ENCODE results near the gene VPS39.

VPS39 gene

DNA sequence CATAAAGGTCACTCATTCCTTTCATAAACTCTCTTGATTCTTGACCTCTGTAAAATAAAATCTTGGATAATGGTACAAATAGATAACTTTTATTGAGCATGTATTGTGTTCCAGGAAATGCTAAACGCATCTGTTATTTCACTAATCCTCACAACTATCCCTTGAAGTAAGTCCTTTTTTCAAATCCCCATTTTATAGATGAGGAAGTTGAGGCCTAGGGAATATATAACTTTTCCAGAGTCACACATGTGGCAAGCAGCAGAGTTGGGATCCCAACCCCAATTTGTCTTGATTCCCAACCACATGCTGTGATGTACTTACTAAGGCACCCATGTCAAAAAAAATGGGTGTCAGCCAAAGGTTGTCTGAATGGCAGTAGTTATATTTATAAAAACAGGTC is 6.3 kb downstream of the VPS39 start:
- DNase-seq (ENCODE audit: low spot score), result no peak

DNA sequence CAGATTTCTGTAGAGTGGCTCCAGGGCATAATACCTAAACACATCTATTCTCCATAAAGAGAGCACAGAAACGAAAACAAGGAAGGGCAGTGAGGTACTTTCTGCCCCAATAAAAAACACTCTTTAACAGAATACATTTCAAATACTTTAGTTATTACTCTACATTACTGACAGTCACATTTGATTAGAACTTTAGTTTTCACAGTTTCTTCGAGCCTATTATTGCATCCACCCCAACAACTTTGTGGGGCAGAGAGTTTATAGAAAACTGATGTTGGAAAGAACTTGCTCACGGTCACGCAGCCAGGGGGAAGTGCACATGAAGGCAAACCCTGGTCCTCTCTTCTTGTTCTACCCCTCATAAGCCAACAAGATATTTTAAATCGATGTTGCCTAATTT is 9.0 kb downstream of the VPS39 start:
- no peak for DNase-seq (ENCODE audit: low spot score)

DNA sequence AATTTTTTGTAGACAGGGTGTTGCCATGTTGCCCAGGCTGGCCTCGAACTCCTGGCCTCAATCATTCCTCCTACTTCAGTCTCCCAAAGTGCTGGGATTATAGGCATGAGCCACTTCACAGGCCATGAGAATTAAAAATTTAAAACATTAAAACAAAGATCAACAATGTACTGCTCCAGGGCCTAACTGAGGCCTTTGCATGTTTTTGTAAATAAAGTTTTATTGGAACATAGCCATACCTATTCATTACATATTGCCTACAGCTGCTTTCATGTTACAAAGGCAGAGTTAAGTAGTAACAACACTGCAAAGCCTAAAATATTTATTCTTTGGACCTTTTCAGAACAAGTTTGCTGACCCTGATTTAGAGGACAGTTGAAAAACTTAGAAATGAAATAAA is 9.6 kb downstream of the VPS39 start:
- no peak for DNase-seq (ENCODE audit: low spot score)

- DNase-seq (ENCODE audit: low spot score), result peak; percentile 19
These were observed 13.6 kb downstream of the VPS39 start for GRCh38 chr15:42194513-42194912.

- no peak for DNase-seq (ENCODE audit: low spot score)
These were observed 14.7 kb downstream of the VPS39 start for GRCh38 chr15:42193383-42193782.

DNA sequence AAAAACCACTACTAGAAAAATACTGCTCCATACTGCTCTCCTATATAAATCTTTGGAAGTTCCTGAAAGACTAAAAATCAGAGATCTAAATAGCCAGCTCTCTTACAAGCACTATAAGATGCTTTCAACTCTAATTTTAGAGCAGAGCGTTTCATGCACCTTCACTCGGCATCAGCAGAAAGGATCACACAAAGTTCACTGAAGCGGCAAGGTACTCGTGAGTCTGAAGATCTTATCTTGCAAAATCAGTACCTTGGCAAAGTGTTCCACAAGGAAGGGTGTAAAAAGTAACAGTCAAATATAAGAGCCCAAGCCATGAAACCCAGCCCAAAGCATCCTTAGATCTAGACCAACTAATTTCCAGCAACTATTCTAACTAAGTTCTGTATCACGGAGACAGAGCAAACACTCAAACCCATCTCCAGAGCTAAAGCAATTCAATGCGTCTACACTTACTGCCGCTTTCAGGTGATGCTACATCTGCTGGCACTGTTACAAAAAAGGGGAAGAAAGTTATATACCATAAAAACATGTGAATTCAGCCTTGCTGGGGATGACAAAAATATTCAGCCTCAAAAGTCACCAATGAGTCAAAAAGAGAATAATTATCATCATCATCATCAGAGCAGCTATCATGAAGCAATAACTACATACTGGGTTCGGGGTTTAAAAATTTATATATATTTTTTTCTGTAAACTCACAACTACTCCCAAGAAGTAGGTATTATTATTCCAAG is 16.3 kb downstream of the VPS39 start:
- DNase-seq (ENCODE audit: low spot score), result no peak

- DNase-seq (ENCODE audit: low spot score), result no peak
These were observed 17.7 kb downstream of the VPS39 start for GRCh38 chr15:42190370-42190769.

DNA sequence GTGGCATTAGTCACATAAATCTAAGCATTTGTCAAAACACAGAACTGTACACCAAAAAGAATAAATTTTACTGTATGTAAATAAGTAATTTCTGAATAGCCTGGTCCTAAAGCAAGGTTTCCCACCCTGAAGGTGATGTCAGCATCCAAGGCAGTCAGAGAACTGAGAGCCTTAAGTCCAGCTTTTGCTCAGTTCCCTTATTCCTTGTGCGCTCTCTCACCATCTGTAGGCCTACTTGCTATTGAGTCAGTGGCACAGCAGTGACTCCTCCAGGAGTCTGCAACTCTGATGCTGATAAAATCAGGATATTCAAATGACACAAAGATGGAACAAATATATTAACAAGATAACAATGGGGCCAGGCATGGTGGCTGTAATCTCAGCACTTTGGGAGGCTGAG is 22.3 kb downstream of the VPS39 start:
- DNase-seq (ENCODE audit: low spot score), result no peak

DNA sequence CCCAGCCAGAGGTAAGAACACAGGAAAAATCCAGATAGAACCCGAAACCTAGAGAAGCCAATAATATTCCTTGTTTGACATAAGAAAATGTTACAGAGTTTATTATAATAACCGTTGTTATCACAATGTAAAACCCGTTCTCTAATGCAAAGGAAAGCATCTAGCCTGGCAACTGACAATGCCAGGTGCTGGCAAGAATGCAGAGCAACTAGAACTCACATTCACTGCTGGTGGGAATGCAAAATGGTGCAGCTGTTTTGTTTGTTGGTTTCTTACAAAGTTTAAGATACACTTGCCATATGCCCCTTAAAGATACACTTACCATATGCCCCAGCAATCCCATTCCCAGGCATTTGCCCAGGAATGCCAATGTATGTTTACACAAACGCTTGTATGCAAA is 23.4 kb downstream of the VPS39 start:
- no peak for DNase-seq (ENCODE audit: low spot score)

DNA sequence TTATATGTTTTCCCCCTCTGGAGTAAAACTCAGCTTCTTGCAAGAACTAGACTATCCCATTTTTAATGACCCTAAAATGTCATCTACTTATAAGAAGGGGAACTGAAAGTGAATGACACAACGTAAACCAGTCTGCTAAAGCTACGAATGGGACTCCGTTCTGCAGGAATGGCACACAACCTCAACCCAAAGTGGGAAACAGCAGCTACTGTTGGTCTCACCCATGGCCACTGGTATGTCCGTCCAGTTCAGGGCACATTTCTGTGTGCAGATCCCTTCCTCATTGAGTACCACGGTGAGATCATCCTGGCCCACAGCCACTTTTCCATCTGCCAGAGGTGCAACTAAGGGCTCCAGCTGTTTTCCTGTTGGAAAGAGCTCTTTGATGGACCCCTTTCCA is 23.8 kb downstream of the VPS39 start:
- no peak for DNase-seq (ENCODE audit: low spot score)

DNA sequence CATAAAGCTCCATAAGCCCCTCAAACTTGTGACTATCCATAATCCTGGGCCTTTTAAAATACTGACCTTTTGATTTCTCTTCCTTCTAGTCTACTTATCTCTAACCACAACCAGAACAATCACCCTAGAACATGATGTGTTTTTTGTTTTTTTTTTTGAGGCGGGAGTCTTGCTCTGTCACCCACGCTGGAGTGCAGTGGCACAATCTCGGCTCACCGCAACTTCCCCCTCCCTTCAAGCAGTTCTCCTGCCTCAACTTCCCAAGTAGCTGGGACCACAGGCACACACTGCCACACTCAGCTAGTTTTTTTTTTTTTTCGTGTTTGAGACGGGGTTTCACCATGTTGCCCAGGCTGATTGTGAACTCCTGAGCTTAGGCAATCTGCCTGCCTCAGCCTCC is 25.1 kb downstream of the VPS39 start:
- DNase-seq (ENCODE audit: low spot score), result no peak

GRCh38 chr15:42182328-42182886 is 25.7 kb downstream of the VPS39 start:
- DNase-seq (ENCODE audit: low spot score), result no peak

DNA sequence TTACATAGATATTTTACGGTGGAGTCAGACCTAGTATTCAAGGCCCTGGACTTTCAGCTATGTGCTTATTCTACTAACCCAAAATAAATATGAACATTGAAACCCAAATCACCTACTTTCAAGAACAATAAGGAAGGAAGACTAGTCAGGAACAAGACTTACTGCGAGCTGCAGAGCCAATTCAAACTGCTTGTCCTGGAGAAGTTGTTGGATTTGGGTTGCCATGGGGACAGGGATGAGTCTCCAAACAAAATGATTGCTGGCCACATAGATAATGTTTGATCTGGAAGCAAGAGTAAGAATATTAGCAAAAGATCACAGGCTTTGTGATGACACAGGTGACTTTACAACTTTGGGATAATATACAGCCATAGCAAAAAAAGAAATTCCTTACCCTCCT is 30.0 kb downstream of the VPS39 start:
- no peak for DNase-seq (ENCODE audit: low spot score)

DNA sequence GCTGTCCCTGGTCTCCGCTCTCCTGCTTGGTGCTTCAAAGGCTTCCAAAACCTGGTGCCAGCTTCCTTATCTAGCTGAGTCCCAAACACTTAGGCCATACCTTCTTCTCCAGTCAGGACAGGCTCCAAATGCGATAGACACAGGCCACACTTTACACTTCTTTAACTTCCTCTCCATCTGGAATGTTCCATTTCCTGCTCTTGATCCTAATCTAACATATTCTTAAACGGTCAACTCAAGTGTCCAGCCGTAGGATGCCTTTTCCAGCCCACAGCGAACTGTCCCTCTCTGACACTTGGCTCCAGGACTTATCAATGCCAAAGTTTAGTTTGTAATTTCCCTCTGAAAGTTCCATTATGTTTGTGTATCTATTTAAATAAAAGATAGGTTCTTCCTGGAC is 32.4 kb downstream of the VPS39 start:
- DNase-seq (ENCODE audit: low spot score), result no peak

- no peak for DNase-seq (ENCODE audit: low spot score)
These were observed 35.6 kb downstream of the VPS39 start for GRCh38 chr15:42172475-42172874.

DNA sequence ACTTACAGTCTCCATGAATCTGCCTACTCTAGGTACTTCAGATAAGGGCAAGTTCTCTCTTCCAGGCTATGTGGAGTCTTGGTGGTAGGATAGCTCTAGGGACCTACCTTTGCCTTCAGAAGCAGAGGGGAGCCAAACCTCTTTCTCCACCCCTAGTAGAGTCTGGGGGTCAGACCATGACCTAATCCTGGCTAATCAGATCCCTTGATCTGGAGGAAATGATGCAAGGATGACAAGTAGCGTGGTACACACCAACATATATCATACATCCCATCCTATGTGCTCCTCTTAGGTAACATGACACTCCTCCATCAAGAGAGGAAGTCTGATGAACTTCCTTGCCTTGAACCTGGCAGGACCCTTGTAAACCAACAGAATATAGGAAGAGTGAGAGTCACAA is 36.3 kb downstream of the VPS39 start:
- DNase-seq (ENCODE audit: low spot score), result no peak

DNA sequence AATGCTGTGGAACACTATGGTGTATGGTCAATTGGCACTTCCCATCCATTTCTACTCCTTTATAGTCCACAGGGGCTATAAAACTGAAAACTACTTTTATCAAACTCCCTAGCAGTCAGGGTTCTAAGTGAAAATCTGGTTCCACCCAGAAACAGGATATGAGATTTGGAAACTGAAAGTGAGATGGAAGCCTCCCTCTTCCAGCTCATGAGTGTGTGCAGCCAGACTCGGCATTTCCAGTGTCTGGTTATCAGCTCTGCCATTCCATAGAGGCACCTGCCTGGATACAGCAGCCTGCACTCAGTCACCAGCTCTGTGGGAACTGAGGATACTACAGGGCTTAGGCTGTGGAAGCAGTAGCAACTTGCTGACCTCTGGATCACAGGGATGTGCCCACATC is 37.0 kb downstream of the VPS39 start:
- no peak for DNase-seq (ENCODE audit: low spot score)

DNA sequence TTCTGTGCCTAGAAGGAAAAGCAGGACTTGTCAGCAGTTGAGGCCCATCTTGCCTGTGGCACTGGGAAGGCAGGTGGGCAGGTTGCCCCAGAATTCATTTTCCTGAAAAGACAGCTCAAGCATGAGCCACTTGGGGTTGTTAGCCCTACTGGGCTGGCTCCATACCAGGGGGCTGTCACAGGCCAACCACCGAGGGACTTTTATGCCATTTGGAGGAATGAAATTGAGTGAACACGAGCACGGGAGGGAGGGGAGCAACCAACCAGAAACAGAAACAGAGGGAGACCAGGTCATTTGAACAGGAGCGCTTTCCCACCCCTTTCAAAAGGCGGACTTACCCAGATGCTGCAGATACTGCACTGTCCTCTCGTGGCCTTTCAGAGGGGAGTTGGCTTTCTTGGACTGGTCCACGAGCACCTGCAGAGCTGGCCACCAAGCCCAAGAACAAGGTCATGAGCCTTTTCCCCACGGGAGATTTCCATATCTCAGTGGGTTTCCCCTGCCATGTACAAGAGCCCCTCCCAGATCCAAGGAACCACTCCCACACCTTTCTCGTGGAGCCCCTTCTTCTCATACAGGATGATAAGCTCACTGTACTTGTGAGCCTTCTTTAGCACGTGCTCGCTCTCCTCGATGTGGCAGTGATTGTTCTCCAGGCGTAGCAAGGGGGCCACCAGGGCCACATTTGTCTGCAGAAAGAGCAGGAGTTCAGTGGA is 41.7 kb downstream of the VPS39 start:
- no peak for DNase-seq (ENCODE audit: low spot score)

DNA sequence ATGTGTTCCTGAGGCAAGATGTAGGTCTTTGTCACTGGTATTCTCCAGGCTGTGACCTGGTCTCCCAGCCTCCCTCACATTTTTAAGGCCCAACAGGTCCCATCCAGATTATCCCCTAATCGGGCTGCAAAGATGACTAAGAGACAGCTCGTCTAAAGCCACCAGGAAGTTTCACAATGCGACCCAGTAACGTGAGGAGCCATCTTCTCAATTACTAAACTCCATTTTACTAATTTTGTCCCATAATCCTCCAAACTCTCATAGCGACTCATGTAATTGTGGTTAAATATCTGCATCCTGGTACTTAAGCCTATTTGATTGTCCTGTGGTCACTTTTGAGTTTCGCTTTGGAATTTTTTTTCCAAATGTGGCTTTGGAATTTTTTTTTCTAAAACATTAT is 43.0 kb downstream of the VPS39 start:
- peak; percentile 38 for DNase-seq (ENCODE audit: low spot score)

DNA sequence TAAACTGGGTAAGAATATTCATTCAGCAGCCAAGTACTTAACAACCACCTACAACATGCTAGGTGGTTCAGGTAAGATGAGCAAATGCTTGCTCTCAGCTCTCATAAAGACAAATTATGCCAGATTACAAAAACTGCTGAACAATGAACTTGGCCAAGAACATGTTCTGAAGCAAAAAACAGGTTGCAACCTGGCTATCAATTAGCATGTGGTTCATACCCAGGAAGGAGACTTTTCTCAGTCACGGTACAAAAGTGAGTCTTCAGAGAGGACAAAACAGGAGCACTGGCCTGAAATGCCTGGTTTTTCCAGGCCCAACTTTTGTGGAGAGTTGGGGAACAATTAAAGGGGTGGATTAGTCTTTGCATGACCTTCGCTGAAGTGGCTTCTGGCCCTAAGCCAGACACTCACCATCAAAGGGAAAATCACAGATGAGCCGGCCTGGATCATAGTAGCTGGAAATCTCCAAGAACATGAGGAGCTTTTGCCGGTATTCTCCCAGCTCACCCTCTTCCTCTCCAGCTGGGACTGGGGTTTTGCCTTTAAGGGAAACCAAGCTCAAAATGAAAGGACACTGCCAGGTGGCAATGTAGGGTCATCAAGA is 44.1 kb downstream of the VPS39 start:
- DNase-seq (ENCODE audit: low spot score), result no peak

DNA sequence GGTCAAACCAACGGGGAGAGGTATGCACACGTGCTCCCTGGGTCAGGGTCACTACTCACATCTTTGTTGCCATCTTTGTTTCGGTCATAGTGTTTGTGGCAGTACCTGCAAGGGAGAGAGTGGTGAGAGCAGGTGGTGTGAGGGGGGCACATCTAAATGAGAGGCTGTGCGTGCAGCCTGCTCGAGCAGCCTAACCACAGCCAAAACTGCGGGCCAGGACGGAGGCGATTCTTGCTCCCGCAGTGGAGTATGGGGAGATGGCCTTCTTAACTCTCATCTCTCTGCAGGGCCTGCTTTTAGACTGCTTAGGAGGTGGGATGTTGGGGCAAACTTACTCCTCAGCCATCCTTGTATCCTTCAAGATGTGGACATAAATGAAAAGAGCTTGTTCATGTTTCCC is 44.8 kb downstream of the VPS39 start:
- DNase-seq (ENCODE audit: low spot score), result no peak

- DNase-seq (ENCODE audit: low spot score), result no peak
These were observed 48.0 kb downstream of the VPS39 start for GRCh38 chr15:42160136-42160535.

DNA sequence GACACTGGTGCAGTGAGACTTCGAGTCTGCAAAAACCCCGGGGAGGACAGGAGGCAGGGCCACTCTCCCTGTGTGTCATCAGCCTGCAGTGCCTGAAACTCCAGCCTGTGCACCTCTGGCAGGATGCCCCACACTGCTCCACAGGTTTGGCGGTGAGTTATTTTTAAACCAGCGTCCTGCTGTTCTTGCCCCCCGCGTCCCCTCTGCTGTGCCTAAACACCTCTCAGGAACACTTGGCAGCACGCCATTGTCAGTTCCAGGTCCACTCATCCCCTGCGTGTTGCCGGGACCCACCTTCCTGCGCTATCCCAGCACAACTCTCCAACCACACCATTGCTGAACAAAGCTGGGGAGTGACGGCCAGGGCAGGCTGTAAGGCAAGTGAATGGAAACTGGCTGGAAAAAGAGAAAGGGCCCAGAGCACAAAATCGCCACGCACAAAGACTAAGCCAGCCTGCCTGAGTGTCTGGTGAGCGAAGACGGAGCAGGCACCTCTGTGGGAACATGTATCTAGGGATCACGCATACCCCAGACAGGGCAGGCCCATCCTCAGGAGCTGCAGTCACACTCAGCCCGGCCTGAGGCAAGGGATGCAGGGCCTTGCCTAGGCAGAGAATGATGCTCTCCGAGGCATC is 48.6 kb downstream of the VPS39 start:
- no peak for DNase-seq (ENCODE audit: low spot score)

Measured in RKO (cell line).